ENCODE data around the gene KRT82.
A peak's percentile ranks its signal among the peaks of the same experiment; 100 is the strongest.
"Not testable (repeated sequence)": the region's sequence is repeated elsewhere in the genome, so short reads cannot be mapped to it uniquely, and the experiment has no call there.

The KRT82 gene

GRCh38 chr12:52360106-52360662 lies 46.0 kb downstream of the KRT82 start:
- no peak for DNase-seq (ENCODE audit: low spot score)

GRCh38 chr12:52359621-52360061 lies 46.5 kb downstream of the KRT82 start:
- DNase-seq (ENCODE audit: low spot score), result no peak

GRCh38 chr12:52358575-52359350 lies 47.4 kb downstream of the KRT82 start:
- DNase-seq (ENCODE audit: low spot score), result peak; percentile 5

- no peak for DNase-seq (ENCODE audit: low spot score)
Observed at GRCh38 chr12:52356762-52357580, 49.2 kb downstream of the KRT82 start.

- no peak for DNase-seq (ENCODE audit: low spot score)
Observed at GRCh38 chr12:52356031-52356761, 49.9 kb downstream of the KRT82 start.

GRCh38 chr12:52355176-52355575 lies 51.0 kb downstream of the KRT82 start:
- DNase-seq (ENCODE audit: low spot score), result no peak

GRCh38 chr12:52354200-52354599 lies 51.9 kb downstream of the KRT82 start:
- no peak for DNase-seq (ENCODE audit: low spot score)

GRCh38 chr12:52353766-52354165 lies 52.4 kb downstream of the KRT82 start:
- DNase-seq (ENCODE audit: low spot score), result no peak

- no peak for DNase-seq (ENCODE audit: low spot score)
Observed at GRCh38 chr12:52352951-52353350, 53.2 kb downstream of the KRT82 start.

GRCh38 chr12:52351196-52352059 lies 54.7 kb downstream of the KRT82 start:
- DNase-seq (ENCODE audit: low spot score), result peak; percentile 36

- no peak for DNase-seq (ENCODE audit: low spot score)
Observed at GRCh38 chr12:52350786-52351185, 55.3 kb downstream of the KRT82 start.

GRCh38 chr12:52350021-52350620 lies 56.0 kb downstream of the KRT82 start:
- DNase-seq (ENCODE audit: low spot score), result no peak

- no peak for DNase-seq (ENCODE audit: low spot score)
Observed at GRCh38 chr12:52349196-52349595, 56.9 kb downstream of the KRT82 start.

GRCh38 chr12:52347551-52348510 lies 58.3 kb downstream of the KRT82 start:
- DNase-seq (ENCODE audit: low spot score), result no peak

GRCh38 chr12:52347016-52347415 lies 59.1 kb downstream of the KRT82 start:
- DNase-seq (ENCODE audit: low spot score), result no peak

- no peak for DNase-seq (ENCODE audit: low spot score)
Observed at GRCh38 chr12:52346593-52346992, 59.5 kb downstream of the KRT82 start.

- not testable (repeated sequence) for DNase-seq (ENCODE audit: low spot score)
Observed at GRCh38 chr12:52345041-52345440, 61.1 kb downstream of the KRT82 start.

GRCh38 chr12:52344111-52344510 lies 62.0 kb downstream of the KRT82 start:
- no peak for DNase-seq (ENCODE audit: low spot score)
